Heart left ventricle (tissue), 16 donors: ENCODE measurements around the gene HIPK2. TPM values are rescaled to one million over a fixed set of nuclear protein-coding genes. Genes with fewer than 3 reads are reported as not detected.

Source experiments
- ATAC-seq, 4 donors: fragments of 200-7000 bp; cut with Tn5 transposase; one replicate each; pipeline ENCODE4 v1.9.1; 2020 to 2022; ENCODE audit warnings: moderate library complexity in 4 of 4, mild to moderate bottlenecking in 3 of 4, moderate number of reproducible peaks in 1 of 4
- DNase-seq, 5 donors: peaks; one replicate each; pipeline ENCODE4 v3.0.0-alpha.2; 2020
- H3K27ac ChIP-seq, 12 donors: fragments of 200-600 bp; sonication (generic) in 4 of 12; one replicate each; pipeline versions ENCODE4 v1.5.0 to v1.8.0; 2016 to 2022; ENCODE audit warnings: mild to moderate bottlenecking in 2 of 12
- H3K27me3 ChIP-seq, 9 donors: fragments of 200-600 bp; sonication (generic) in 2 of 9; one replicate each; pipeline versions ENCODE4 v1.5.1 to v1.8.0; 2016 to 2022; ENCODE audit warnings: mild to moderate bottlenecking in 3 of 9
- H3K36me3 ChIP-seq, 9 donors: fragments of 200-600 bp; sonication (generic) in 2 of 9; one replicate each; pipeline versions ENCODE4 v1.5.0 to v1.8.0; 2018 to 2022; ENCODE audit warnings: mild to moderate bottlenecking in 2 of 9
- H3K4me1 ChIP-seq, 12 donors: fragments of 200-600 bp; sonication (generic) in 4 of 12; one replicate each; pipeline versions ENCODE4 v1.5.0 to v1.8.0; 2016 to 2022; ENCODE audit warnings: mild to moderate bottlenecking in 3 of 12
- H3K4me3 ChIP-seq, 12 donors: fragments of 200-600 bp; sonication (generic) in 4 of 12; one replicate each; pipeline versions ENCODE4 v1.5.0 to v1.8.0; 2017 to 2022; ENCODE audit warnings: mild to moderate bottlenecking in 9 of 12, moderate library complexity in 4 of 12
- H3K9me3 ChIP-seq, 12 donors: fragments of 200-600 bp; sonication (generic) in 4 of 12; one replicate each; pipeline versions ENCODE4 v1.5.0 to v1.8.0; 2016 to 2022; ENCODE audit warnings: mild to moderate bottlenecking in 1 of 12
- POLR2A ChIP-seq, 2 donors: fragments of 450-650 bp; IDR thresholded peaks; one replicate each; pipeline ENCODE4 v1.6.1; 2017; ENCODE audit warnings: antibody characterized with exemption in 2 of 2, mild to moderate bottlenecking in 2 of 2, moderate library complexity in 2 of 2
- WGBS, 4 donors: extraction: QIAGEN DNeasy Blood & Tissue Kit in 2 of 4; methylation state at CpG; one replicate each; pipeline versions ENCODE4 v1.1.5 to v1.1.7; 2013 to 2018; 5-methylcytosine and 5-hydroxymethylcytosine counted together
- intact Hi-C, 10 donors: fragments of 100-400 bp; cut with DNase I; formaldehyde crosslinking; loops; one replicate each; pipeline versions ENCODE4 v1.11.1 to v1.14.2; 2022
- polyA plus RNA-seq, 2 donors: library from polyadenylated mRNA; stranded (reverse); fragments of 200-250 nt; gene quantifications; one replicate each; pipeline ENCODE4 v1.2.3, GENCODE V29; 2013
- total RNA-seq, 9 donors: library from RNA; depleted of rRNA in 2 of 9; stranded (reverse); fragments of >200 nt in 2 of 9; fragmentation: NEBNext Ultra II Directional in 3 of 9; extraction: Animal tissue kit (Norgen Biotek cat#: 25700) in 3 of 9; gene quantifications; one replicate each; pipeline versions ENCODE4 v1.1.0 to v1.2.4, GENCODE V29; 2016 to 2023
- TF ChIP-seq, protein P1 (sequence below), 12 donors: fragments of 200-600 bp; sonication (generic) in 4 of 12; IDR thresholded peaks; one replicate each; pipeline versions ENCODE4 v1.5.0 to v1.8.0; 2018 to 2022; ENCODE audit warnings: antibody characterized with exemption in 12 of 12, mild to moderate bottlenecking in 5 of 12
- donor health status: ischemic (EF 13 %, LVEDD 7.1; RV severe dilation, severe dysfunction).
- donor health status: healthy with polysubstance abuse.
- donor health status: DM: no; HTN: yes; CAD: no.
- donor health status: DM: no; HTN: no; CAD: no.
- donor health status: ischemic (EF 25% LVEDD 6.9; RV normal size, moderate dysfunction).
- donor health status: ischemic (EF 25% LVEDD 5.7; RV mildly dilated, moderate dysfunction).
- donor health status: healthy.
- donor health status: DM: yes; HTN: yes; CAD: no.
- donor health status: ischemic (EF 35%, LVEDD 5.7; RV mildly dilated, moderate dysfunction).
- donor health status: nonischemic (EF 11% LVEDD 7.7; RV severe dilation, severe dysfunction).
- donor health status: DM: yes; HTN: yes; CAD: no.
- donor health status: PGD.
- donor health status: ischemic (EF 29% LVEDD 5.4; RV normal size, mild dysfunction).
- donor health status: nonischemic (EF 23%, LVEDD 6.1; RV moderate dilation, normal function).

HIPK2 gene
- total and polyA plus RNA-seq, 11 donors: 43.2 to 244 (median 143) TPM

DNA sequence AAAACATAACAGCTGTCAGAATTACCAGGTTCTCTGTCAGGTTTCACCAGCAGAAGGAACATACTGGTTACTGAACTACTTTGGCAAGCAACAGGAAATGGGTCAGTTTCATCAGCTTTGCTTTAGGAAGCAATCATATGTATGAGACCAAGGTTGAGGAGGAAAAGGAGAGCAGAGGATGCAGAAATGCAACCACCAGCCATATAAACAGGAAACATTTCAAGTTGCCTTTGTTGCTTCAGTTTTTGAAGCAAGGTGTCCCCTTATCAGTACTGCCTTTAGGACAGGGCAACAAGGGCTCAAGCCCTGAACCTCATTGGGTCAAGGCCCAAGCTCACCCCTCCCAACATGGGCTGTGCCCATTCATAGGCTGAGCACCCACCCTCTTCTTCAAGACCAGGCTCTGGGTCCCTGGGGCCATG lies 10.2 kb downstream of the HIPK2 start:
- Histone ChIP-seq H3K36me3 (peaks cover 0 to 18% (median 0%) of the 10 kb centered on the region in 9 donors), H3K4me1 (peaks cover 5 to 98% (median 68%) of the 10 kb centered on the region in 12 donors), H3K27ac (peak overlapping the region in 6 of 12 donors; percentile 0 to 73 (median 26)), H3K4me3 (no peak overlapping the region), H3K9me3 (no peaks in the 10 kb centered on the region), H3K27me3 (no peaks in the 10 kb centered on the region)
- ATAC-seq (no peak), DNase-seq (no peak)
- intact Hi-C loops: no loop called here
- TF ChIP-seq, protein P1, sequence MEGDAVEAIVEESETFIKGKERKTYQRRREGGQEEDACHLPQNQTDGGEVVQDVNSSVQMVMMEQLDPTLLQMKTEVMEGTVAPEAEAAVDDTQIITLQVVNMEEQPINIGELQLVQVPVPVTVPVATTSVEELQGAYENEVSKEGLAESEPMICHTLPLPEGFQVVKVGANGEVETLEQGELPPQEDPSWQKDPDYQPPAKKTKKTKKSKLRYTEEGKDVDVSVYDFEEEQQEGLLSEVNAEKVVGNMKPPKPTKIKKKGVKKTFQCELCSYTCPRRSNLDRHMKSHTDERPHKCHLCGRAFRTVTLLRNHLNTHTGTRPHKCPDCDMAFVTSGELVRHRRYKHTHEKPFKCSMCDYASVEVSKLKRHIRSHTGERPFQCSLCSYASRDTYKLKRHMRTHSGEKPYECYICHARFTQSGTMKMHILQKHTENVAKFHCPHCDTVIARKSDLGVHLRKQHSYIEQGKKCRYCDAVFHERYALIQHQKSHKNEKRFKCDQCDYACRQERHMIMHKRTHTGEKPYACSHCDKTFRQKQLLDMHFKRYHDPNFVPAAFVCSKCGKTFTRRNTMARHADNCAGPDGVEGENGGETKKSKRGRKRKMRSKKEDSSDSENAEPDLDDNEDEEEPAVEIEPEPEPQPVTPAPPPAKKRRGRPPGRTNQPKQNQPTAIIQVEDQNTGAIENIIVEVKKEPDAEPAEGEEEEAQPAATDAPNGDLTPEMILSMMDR (IDR thresholded peaks at IDR 0.05): no peak
- no peak for TF ChIP-seq POLR2A (IDR thresholded peaks at IDR 0.05)

DNA sequence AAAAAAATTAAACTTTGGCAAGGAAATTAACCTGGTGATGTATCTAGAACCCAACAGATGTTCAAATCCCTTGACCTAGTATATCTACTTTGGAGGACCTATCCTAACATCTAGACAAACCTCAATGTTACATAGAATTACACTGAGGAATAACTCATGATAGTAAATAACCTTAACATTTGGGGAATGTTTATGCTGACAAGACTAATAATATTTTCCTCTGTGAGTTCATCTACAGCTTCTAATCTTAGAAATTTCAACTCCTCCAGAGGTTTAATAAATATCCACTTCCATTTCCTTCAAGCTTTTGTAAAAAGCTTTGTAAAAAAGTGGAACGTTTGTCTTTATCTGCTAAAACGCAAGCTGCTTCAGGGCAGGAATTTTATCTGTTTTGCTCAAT lies 12.7 kb downstream of the HIPK2 start:
- TF ChIP-seq, protein P1 (IDR thresholded peaks at IDR 0.05): no peak
- no peak for TF ChIP-seq POLR2A (IDR thresholded peaks at IDR 0.05)
- peaks cover 5 to 97% (median 67%) of the 10 kb centered on the region in 12 donors for H3K4me1 ChIP-seq

DNA sequence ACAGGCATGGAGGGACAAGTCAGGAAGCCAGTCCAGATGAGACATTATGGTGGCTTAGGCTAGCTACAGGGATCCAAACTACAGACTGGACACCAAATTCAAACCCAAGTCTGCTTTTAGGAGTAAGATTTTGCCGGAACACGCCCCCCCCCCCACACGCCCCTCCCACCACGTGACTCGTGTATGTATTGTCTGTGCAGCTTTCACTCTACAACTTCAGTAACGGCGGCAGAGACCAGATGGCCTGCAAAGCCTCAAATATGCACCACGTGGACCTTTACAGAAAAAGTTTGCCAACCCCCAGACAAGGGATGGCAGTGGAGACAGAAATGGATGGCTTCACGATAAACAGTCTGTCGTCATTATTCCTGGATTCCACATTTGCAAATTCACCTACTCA lies 14.5 kb downstream of the HIPK2 start:
- no peak overlapping the region for H3K4me3 ChIP-seq
- H3K27me3 ChIP-seq: no peaks in the 10 kb centered on the region
- ATAC-seq (no peak), DNase-seq (no peak)
- TF ChIP-seq, protein P1 (IDR thresholded peaks at IDR 0.05): no peak
- no peak for TF ChIP-seq POLR2A (IDR thresholded peaks at IDR 0.05)
- WGBS, 4 donors: 46 to 64% (median 49%) methylated on average over 7 to 10 of the region's 10 CpGs
- H3K27ac ChIP-seq: peak overlapping the region in 5 of 12 donors; percentile 7 to 38 (median 13)
- H3K4me1 ChIP-seq: peaks cover 5 to 90% (median 51%) of the 10 kb centered on the region in 12 donors
- intact Hi-C loops: no loop called here
- H3K36me3 ChIP-seq: peaks cover 0 to 9% (median 0%) of the 10 kb centered on the region in 9 donors
- no peaks in the 10 kb centered on the region for H3K9me3 ChIP-seq

More for the DNA sequence above, 12.7 kb downstream of the HIPK2 start:
- H3K27me3 ChIP-seq: no peaks in the 10 kb centered on the region
- no peak overlapping the region for H3K4me3 ChIP-seq
- WGBS, 4 donors: 20 to 26% (median 21%) methylated on average over 2 of the region's 2 CpGs
- H3K9me3 ChIP-seq: no peaks in the 10 kb centered on the region
- peaks cover 0 to 14% (median 0%) of the 10 kb centered on the region in 9 donors for H3K36me3 ChIP-seq
- H3K27ac ChIP-seq: no peak overlapping the region
- intact Hi-C loops: no loop called here
- DNase-seq (no peak), ATAC-seq (no peak)

DNA sequence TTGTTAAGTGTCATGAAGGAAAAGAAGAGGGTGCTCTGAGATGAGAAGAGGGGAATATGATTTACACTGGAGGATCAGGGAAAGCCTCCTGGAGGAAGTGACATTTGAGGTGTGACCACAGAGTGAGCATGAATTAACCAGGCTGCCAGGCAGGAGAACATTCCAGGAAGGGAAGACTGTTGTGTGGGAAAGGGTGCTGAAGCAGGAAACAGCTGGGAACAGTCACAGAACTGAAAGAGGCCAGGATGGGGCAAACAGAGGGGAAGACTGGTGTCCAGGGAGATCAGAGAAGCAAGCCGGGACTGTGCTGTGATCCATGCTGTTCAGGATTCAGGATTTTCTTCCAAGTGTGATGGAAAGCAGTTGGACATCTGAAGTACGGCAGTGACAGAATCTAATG lies 14.9 kb downstream of the HIPK2 start:
- WGBS, 4 donors: 27 to 42% (median 34%) methylated on average over 2 of the region's 2 CpGs
- Histone ChIP-seq H3K4me1 (peaks cover 5 to 90% (median 51%) of the 10 kb centered on the region in 12 donors), H3K9me3 (no peaks in the 10 kb centered on the region), H3K4me3 (no peak overlapping the region), H3K27ac (peak overlapping the region in 5 of 12 donors; percentile 7 to 38 (median 13)), H3K36me3 (peaks cover 0 to 9% (median 0%) of the 10 kb centered on the region in 9 donors), H3K27me3 (no peaks in the 10 kb centered on the region)
- no peak for DNase-seq
- peak in 3 of 4 donors; percentile 44 to 68 (median 50) for ATAC-seq
- TF ChIP-seq, protein P1 (IDR thresholded peaks at IDR 0.05): no peak
- no peak for TF ChIP-seq POLR2A (IDR thresholded peaks at IDR 0.05)
- intact Hi-C loops: no loop called here
